ENCODE results near the gene NDUFS6.

- TF ChIP-seq POLR2A (IDR thresholded peaks at IDR 0.05), result no peak
- TF ChIP-seq CTCF (IDR thresholded peaks at IDR 0.05 in 8 of 11, conservative IDR thresholded peaks at IDR 0.05 in 3 of 11), result no peak
- TF ChIP-seq POLR2AphosphoS5 (IDR thresholded peaks at IDR 0.05), result no peak
These were observed 33.7 kb downstream of the NDUFS6 start for GRCh38 chr5:1834721-1835429.
